ENCODE measurements around the gene PFKFB3. TPM values are rescaled to one million over a fixed set of nuclear protein-coding genes. Genes with fewer than 3 reads are reported as not detected.

PFKFB3 gene
- 100 to 1,000 TPM in 3 of 4 donors, 10 to 100 TPM in 1; 25.4 to 225 (median 148) TPM for total RNA-seq
- 100 to 1,000 TPM in 2 of 3 donors, 10 to 100 TPM in 1; 26.7 to 704 (median 448) TPM for polyA plus RNA-seq
- long read RNA-seq, donor 1, full-length matches to known transcripts: 61 of 182 reads
- long read RNA-seq, donor 1, partial matches to known transcripts: 64 of 182 reads
- long read RNA-seq, donor 1, other reads (novel, unspliced or antisense): 57 of 182 reads
- long read RNA-seq, donor 2, full-length matches to known transcripts: 74 of 226 reads
- long read RNA-seq, donor 2, partial matches to known transcripts: 82 of 226 reads
- long read RNA-seq, donor 2, other reads (novel, unspliced or antisense): 70 of 226 reads

GRCh38 chr10:6202684-6203330, at the start of gene PFKFB3:
PFKFB3 (plus strand) TSS chr10:6202932; CDS start chr10:6203261, 329 bp downstream.
- Histone ChIP-seq H3K27me3 (ENCODE audit: insufficient read depth in 3 of 3, low read length in 2 of 3) (no peaks in the 10 kb centered on the region), H3K36me3 (ENCODE audit: insufficient read depth in 1 of 2, low read depth in 1 of 2) (peaks cover 0 to 29% of the 10 kb centered on the region in 2 donors), H3K4me3 (peak within 1 kb of the TSS; percentile 92), H3K4me1 (peaks cover 42% of the 10 kb centered on the region), H3K9me3 (no peaks in the 10 kb centered on the region), H3K27ac (peak within 1 kb of the TSS; percentile 92)
- intact Hi-C loops (cut with DNase I): loop anchor here (2.0 to 5.0 kb wide), 5 partner anchors 36 to 199 kb away; no protein-coding TSS in a partner anchor
- WGBS, 3 donors: 0% methylated on average over 37 to 75 of the region's 75 CpGs
- peak; percentile 99 for TF ChIP-seq CTCF (IDR thresholded peaks at IDR 0.05)
- DNase-seq: peak; percentile 97 to 98
- peak; percentile 78 to 89 (median 82) for ATAC-seq

GRCh38 chr10:6153845-6154244, 48.9 kb upstream of the PFKFB3 start:
- intact Hi-C loops (cut with DNase I): no loop called here
- TF ChIP-seq CTCF (IDR thresholded peaks at IDR 0.05): no peak
- ATAC-seq (no peak), DNase-seq (no peak)
- H3K27ac ChIP-seq: no peak overlapping the region
- no peaks in the 10 kb centered on the region for H3K27me3 ChIP-seq (ENCODE audit: insufficient read depth in 3 of 3, low read length in 2 of 3)
- H3K4me1 ChIP-seq: peaks cover 15% of the 10 kb centered on the region
- no peak overlapping the region for H3K4me3 ChIP-seq
- WGBS, 3 donors: 83 to 99% (median 87%) methylated on average over 7 of the region's 7 CpGs
- H3K36me3 ChIP-seq (ENCODE audit: insufficient read depth in 1 of 2, low read depth in 1 of 2): peaks cover 0 to 5% of the 10 kb centered on the region in 2 donors
- no peaks in the 10 kb centered on the region for H3K9me3 ChIP-seq

GRCh38 chr10:6154566-6154965, 48.2 kb upstream of the PFKFB3 start:
- Histone ChIP-seq H3K27ac (peak overlapping the region; percentile 36), H3K4me1 (peaks cover 14% of the 10 kb centered on the region), H3K4me3 (no peak overlapping the region), H3K9me3 (no peaks in the 10 kb centered on the region), H3K27me3 (ENCODE audit: insufficient read depth in 3 of 3, low read length in 2 of 3) (no peaks in the 10 kb centered on the region), H3K36me3 (ENCODE audit: insufficient read depth in 1 of 2, low read depth in 1 of 2) (peaks cover 0 to 5% of the 10 kb centered on the region in 2 donors)
- TF ChIP-seq CTCF (IDR thresholded peaks at IDR 0.05): no peak
- no peak for ATAC-seq
- intact Hi-C loops (cut with DNase I): no loop called here
- DNase-seq: no peak
- 78 to 93% (median 84%) methylated on average over 13 to 14 of the region's 14 CpGs for WGBS, 3 donors

GRCh38 chr10:6158276-6158675, 44.5 kb upstream of the PFKFB3 start:
- DNase-seq (no peak), ATAC-seq (no peak)
- Histone ChIP-seq H3K27ac (peak overlapping the region; percentile 36), H3K4me1 (peaks cover 10% of the 10 kb centered on the region), H3K9me3 (no peaks in the 10 kb centered on the region), H3K36me3 (ENCODE audit: insufficient read depth in 1 of 2, low read depth in 1 of 2) (no peaks in the 10 kb centered on the region), H3K4me3 (no peak overlapping the region), H3K27me3 (ENCODE audit: insufficient read depth in 3 of 3, low read length in 2 of 3) (no peaks in the 10 kb centered on the region)
- no peak for TF ChIP-seq CTCF (IDR thresholded peaks at IDR 0.05)
- 95 to 97% (median 95%) methylated on average over 7 of the region's 7 CpGs for WGBS, 3 donors
- intact Hi-C loops (cut with DNase I): no loop called here

All from psoas muscle (tissue), 8 donors.